ENCODE results near the gene CAMK1.

DNA sequence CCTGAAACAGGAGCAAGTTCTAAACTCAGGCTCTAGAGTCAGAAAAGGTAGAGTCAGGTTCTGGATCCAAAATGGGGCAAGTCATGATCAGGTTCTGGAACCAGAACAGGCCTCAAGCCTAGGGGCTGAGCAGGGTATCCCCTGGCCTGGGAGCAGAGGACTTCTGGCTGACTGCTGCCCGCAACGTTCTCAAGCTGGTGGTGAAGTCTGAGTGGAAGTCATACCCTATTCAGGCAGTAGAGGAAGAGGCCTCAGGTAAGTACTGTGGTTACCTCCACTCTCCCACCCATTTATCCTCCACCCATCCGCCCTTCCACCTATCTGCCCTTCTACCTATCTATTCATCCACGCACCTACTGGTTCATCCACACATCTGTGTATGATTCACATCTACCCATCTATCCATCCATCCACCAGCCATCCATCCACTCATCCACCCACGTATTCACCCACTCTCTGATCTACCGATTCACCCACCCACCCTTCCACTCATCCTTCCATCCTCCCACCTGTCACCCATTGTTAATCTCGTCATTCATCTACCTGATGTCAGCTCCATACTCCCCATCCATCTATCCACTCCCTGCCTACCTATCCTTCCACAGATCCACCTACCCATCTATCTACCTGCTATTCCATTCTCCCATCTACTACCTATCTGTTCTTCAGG, 49.1 kb upstream of the CAMK1 start:
- TF ChIP-seq, protein P1, sequence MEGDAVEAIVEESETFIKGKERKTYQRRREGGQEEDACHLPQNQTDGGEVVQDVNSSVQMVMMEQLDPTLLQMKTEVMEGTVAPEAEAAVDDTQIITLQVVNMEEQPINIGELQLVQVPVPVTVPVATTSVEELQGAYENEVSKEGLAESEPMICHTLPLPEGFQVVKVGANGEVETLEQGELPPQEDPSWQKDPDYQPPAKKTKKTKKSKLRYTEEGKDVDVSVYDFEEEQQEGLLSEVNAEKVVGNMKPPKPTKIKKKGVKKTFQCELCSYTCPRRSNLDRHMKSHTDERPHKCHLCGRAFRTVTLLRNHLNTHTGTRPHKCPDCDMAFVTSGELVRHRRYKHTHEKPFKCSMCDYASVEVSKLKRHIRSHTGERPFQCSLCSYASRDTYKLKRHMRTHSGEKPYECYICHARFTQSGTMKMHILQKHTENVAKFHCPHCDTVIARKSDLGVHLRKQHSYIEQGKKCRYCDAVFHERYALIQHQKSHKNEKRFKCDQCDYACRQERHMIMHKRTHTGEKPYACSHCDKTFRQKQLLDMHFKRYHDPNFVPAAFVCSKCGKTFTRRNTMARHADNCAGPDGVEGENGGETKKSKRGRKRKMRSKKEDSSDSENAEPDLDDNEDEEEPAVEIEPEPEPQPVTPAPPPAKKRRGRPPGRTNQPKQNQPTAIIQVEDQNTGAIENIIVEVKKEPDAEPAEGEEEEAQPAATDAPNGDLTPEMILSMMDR (IDR thresholded peaks at IDR 0.05; ENCODE audit: low read length): no peak
- TF ChIP-seq EZH2 (IDR thresholded peaks at IDR 0.05; ENCODE audit: borderline replicate concordance, low read length): no peak
